ENCODE results near the gene CYREN. TPM values are rescaled to one million over a fixed set of nuclear protein-coding genes. Genes with fewer than 3 reads are reported as not detected.

The CYREN gene
- total RNA-seq, 2 experiments from 2014 or later: 69.4 to 81.9 TPM

DNA sequence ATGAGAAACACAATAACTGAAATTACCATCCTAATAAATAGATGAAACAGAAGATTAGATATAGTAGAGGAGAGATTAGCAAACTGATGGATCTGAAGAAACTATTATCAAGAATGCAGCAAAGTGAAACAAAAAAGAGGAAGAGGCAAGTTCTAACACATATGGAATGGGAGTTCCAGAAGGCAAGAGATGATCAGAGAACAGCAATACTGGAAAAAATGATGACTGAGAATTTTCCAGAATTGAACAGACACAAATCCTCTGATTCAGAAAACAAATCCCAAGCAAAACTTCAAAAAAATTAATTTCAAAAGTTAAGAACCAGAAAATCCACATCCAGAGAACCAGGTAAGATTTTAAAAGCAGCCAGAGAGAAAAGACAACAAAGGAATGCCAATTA lies 20.2 kb upstream of the CYREN start:
- no peaks in the 10 kb centered on the region for H4K20me1 ChIP-seq (ENCODE audit: insufficient read depth, low read length)
- POLR2A ChIA-PET: interaction anchor here (0.7 to 0.9 kb wide), 2 partner anchors 17 to 712 kb away, joined by 3 read pairs; no protein-coding TSS in a partner anchor
- no peak overlapping the region for H3K27ac ChIP-seq (ENCODE audit: low read depth, low read length, poor library complexity, severe bottlenecking)
- CTCF ChIA-PET (ENCODE audit: unreplicated experiment): no interaction called here
- H3K4me3 ChIP-seq (ENCODE audit: low read depth, low read length, poor library complexity, severe bottlenecking): no peak overlapping the region
- H2AFZ ChIP-seq (ENCODE audit: low read length): no peak overlapping the region
- H3K36me3 ChIP-seq (ENCODE audit: insufficient read depth, low read length): peaks cover 45% of the 10 kb centered on the region
- no peaks in the 10 kb centered on the region for H3K4me1 ChIP-seq (ENCODE audit: insufficient read depth, low read length, poor library complexity, severe bottlenecking)
- H3K79me2 ChIP-seq (ENCODE audit: insufficient read depth, low read depth, low read length): no peaks in the 10 kb centered on the region
- H3K9me2 ChIP-seq (ENCODE audit: insufficient read depth, low read length): no peaks in the 10 kb centered on the region
- TF ChIP-seq, protein P1, sequence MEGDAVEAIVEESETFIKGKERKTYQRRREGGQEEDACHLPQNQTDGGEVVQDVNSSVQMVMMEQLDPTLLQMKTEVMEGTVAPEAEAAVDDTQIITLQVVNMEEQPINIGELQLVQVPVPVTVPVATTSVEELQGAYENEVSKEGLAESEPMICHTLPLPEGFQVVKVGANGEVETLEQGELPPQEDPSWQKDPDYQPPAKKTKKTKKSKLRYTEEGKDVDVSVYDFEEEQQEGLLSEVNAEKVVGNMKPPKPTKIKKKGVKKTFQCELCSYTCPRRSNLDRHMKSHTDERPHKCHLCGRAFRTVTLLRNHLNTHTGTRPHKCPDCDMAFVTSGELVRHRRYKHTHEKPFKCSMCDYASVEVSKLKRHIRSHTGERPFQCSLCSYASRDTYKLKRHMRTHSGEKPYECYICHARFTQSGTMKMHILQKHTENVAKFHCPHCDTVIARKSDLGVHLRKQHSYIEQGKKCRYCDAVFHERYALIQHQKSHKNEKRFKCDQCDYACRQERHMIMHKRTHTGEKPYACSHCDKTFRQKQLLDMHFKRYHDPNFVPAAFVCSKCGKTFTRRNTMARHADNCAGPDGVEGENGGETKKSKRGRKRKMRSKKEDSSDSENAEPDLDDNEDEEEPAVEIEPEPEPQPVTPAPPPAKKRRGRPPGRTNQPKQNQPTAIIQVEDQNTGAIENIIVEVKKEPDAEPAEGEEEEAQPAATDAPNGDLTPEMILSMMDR (conservative IDR thresholded peaks at IDR 0.05; ENCODE audit: low read length): no peak
- no peak for TF ChIP-seq EZH2phosphoT487 (IDR thresholded peaks at IDR 0.05; ENCODE audit: borderline replicate concordance, low read depth, low read length)
- DNase-seq (ENCODE audit: low spot score): no peak
- BruUV-seq (replicated peaks): no TSS peak
- intact Hi-C loops (cut with micrococcal nuclease; ENCODE audit: unreplicated experiment): no loop called here
- H3K9me3 ChIP-seq (ENCODE audit: low read length): no peaks in the 10 kb centered on the region
- no peak overlapping the region for H3K4me2 ChIP-seq (ENCODE audit: low read length)

DNA sequence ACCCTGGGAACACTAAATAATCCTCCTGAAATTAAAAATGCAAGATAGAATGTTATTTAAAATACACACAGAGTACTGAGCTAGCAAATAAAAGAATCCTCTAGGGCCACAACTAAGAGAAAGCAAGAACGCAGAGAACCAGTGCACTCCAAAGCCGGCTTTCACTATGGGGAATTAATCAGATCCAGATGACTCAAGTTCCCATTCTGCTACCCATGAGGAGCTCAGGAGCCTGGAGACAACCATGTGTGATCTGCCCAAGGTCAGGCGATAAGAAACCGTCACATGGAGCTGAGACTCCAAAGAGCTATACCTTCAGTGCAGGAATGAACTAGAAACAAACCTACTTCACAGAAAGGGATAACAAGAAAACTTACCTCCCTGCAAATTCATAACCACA lies 19.5 kb upstream of the CYREN start:
- CTCF ChIA-PET (ENCODE audit: unreplicated experiment): no interaction called here
- Histone ChIP-seq H3K4me1 (ENCODE audit: insufficient read depth, low read length, poor library complexity, severe bottlenecking) (no peaks in the 10 kb centered on the region), H3K9me3 (ENCODE audit: low read length) (no peaks in the 10 kb centered on the region), H3K4me3 (ENCODE audit: low read depth, low read length, poor library complexity, severe bottlenecking) (no peak overlapping the region), H2AFZ (ENCODE audit: low read length) (no peak overlapping the region), H3K27ac (ENCODE audit: low read depth, low read length, poor library complexity, severe bottlenecking) (no peak overlapping the region), H3K36me3 (ENCODE audit: insufficient read depth, low read length) (peaks cover 52% of the 10 kb centered on the region), H3K79me2 (ENCODE audit: insufficient read depth, low read depth, low read length) (no peaks in the 10 kb centered on the region), H4K20me1 (ENCODE audit: insufficient read depth, low read length) (no peaks in the 10 kb centered on the region), H3K4me2 (ENCODE audit: low read length) (no peak overlapping the region), H3K9me2 (ENCODE audit: insufficient read depth, low read length) (no peaks in the 10 kb centered on the region)
- BruUV-seq (replicated peaks): no TSS peak
- TF ChIP-seq EZH2phosphoT487 (IDR thresholded peaks at IDR 0.05; ENCODE audit: borderline replicate concordance, low read depth, low read length): no peak
- TF ChIP-seq, protein P1 (conservative IDR thresholded peaks at IDR 0.05; ENCODE audit: low read length): no peak
- no peak for DNase-seq (ENCODE audit: low spot score)
- intact Hi-C loops (cut with micrococcal nuclease; ENCODE audit: unreplicated experiment): no loop called here
- POLR2A ChIA-PET: interaction anchor here (0.9 to 1.0 kb wide), 2 partner anchors 19 to 711 kb away, joined by 3 to 4 read pairs; no protein-coding TSS in a partner anchor

DNA sequence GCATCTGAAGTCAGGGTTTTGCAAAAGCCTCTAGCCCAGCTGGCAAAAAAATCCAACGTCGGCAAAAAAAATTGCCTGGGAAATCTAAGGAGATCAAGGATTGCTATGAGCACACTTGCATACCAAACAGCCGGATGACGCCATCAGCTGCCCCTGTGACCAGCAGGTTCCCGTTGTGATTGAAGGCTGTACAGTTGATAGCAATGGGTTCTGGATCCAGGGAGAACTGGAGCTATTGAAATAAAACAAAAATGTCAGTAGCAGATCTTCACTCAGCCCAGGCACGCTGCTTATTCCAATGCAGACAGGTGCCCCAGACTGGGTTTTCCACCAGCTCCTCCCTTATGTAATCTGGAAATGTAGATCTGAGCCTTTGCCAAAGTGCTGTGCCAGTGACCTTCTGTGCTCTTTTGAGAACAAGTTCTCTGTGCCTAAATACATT lies 18.7 kb upstream of the CYREN start:
- no peak for TF ChIP-seq EZH2phosphoT487 (IDR thresholded peaks at IDR 0.05; ENCODE audit: borderline replicate concordance, low read depth, low read length)
- TF ChIP-seq, protein P1 (conservative IDR thresholded peaks at IDR 0.05; ENCODE audit: low read length): no peak
- H3K4me2 ChIP-seq (ENCODE audit: low read length): no peak overlapping the region
- no peaks in the 10 kb centered on the region for H4K20me1 ChIP-seq (ENCODE audit: insufficient read depth, low read length)
- H2AFZ ChIP-seq (ENCODE audit: low read length): no peak overlapping the region
- H3K4me1 ChIP-seq (ENCODE audit: insufficient read depth, low read length, poor library complexity, severe bottlenecking): no peaks in the 10 kb centered on the region
- peaks cover 58% of the 10 kb centered on the region for H3K36me3 ChIP-seq (ENCODE audit: insufficient read depth, low read length)
- BruUV-seq (replicated peaks): no TSS peak
- CTCF ChIA-PET (ENCODE audit: unreplicated experiment): no interaction called here
- H3K9me3 ChIP-seq (ENCODE audit: low read length): no peaks in the 10 kb centered on the region
- intact Hi-C loops (cut with micrococcal nuclease; ENCODE audit: unreplicated experiment): no loop called here
- H3K79me2 ChIP-seq (ENCODE audit: insufficient read depth, low read depth, low read length): no peaks in the 10 kb centered on the region
- H3K4me3 ChIP-seq (ENCODE audit: low read depth, low read length, poor library complexity, severe bottlenecking): no peak overlapping the region
- POLR2A ChIA-PET: interaction anchor here (0.7 to 1.1 kb wide), 3 partner anchors 20 to 1203 kb away, joined by 3 to 4 read pairs (median 3); no protein-coding TSS in a partner anchor
- no peaks in the 10 kb centered on the region for H3K9me2 ChIP-seq (ENCODE audit: insufficient read depth, low read length)
- H3K27ac ChIP-seq (ENCODE audit: low read depth, low read length, poor library complexity, severe bottlenecking): no peak overlapping the region
- no peak for DNase-seq (ENCODE audit: low spot score)
